ENCODE results near the gene TPSG1.
A peak's percentile ranks its signal among the peaks of the same experiment; 100 is the strongest.
"Not testable (repeated sequence)": the region's sequence is repeated elsewhere in the genome, so short reads cannot be mapped to it uniquely, and the experiment has no call there.

Gene TPSG1

GRCh38 chr16:1225051-1225451 is at the start of gene TPSG1:
TSS of gene TPSG1 (minus strand) at chr16:1225268. CDS start at chr16:1225252, 16 bp downstream.
- no peak for DNase-seq

GRCh38 chr16:1274767-1275166 is 49.7 kb upstream of the TPSG1 start:
- no peak for DNase-seq

- DNase-seq: no peak
These were observed 48.7 kb upstream of the TPSG1 start for GRCh38 chr16:1273816-1274215.

- DNase-seq: no peak
These were observed 47.6 kb upstream of the TPSG1 start for GRCh38 chr16:1272453-1273198.

- DNase-seq: peak; percentile 73 to 76
These were observed 46.8 kb upstream of the TPSG1 start for GRCh38 chr16:1271724-1272413.

- DNase-seq: peak; percentile 84
These were observed 46.3 kb upstream of the TPSG1 start for GRCh38 chr16:1271380-1271723.

GRCh38 chr16:1269418-1269817 is 44.4 kb upstream of the TPSG1 start:
- DNase-seq: not testable (repeated sequence)

- DNase-seq: no peak
These were observed 40.8 kb upstream of the TPSG1 start for GRCh38 chr16:1265826-1266225.

- no peak for DNase-seq
These were observed 40.1 kb upstream of the TPSG1 start for GRCh38 chr16:1265090-1265630.

- DNase-seq: no peak
These were observed 39.4 kb upstream of the TPSG1 start for GRCh38 chr16:1264345-1265089.

GRCh38 chr16:1263591-1264344 is 38.7 kb upstream of the TPSG1 start:
- no peak for DNase-seq

GRCh38 chr16:1262846-1263221 is 37.8 kb upstream of the TPSG1 start:
- DNase-seq: no peak

- DNase-seq: no peak
These were observed 37.3 kb upstream of the TPSG1 start for GRCh38 chr16:1262210-1262845.

GRCh38 chr16:1261131-1261892 is 36.2 kb upstream of the TPSG1 start:
- no peak for DNase-seq

GRCh38 chr16:1260101-1260680 is 35.1 kb upstream of the TPSG1 start:
- DNase-seq: no peak

GRCh38 chr16:1259760-1260068 is 34.6 kb upstream of the TPSG1 start:
- no peak for DNase-seq

- no peak for DNase-seq
These were observed 34.1 kb upstream of the TPSG1 start for GRCh38 chr16:1258906-1259759.

GRCh38 chr16:1258225-1258600 is 33.1 kb upstream of the TPSG1 start:
- DNase-seq: no peak

- no peak for DNase-seq
These were observed 32.6 kb upstream of the TPSG1 start for GRCh38 chr16:1257561-1258224.

GRCh38 chr16:1256874-1257322 is 31.8 kb upstream of the TPSG1 start:
- no peak for DNase-seq
